ENCODE data around the gene IL17REL.

The IL17REL gene

DNA sequence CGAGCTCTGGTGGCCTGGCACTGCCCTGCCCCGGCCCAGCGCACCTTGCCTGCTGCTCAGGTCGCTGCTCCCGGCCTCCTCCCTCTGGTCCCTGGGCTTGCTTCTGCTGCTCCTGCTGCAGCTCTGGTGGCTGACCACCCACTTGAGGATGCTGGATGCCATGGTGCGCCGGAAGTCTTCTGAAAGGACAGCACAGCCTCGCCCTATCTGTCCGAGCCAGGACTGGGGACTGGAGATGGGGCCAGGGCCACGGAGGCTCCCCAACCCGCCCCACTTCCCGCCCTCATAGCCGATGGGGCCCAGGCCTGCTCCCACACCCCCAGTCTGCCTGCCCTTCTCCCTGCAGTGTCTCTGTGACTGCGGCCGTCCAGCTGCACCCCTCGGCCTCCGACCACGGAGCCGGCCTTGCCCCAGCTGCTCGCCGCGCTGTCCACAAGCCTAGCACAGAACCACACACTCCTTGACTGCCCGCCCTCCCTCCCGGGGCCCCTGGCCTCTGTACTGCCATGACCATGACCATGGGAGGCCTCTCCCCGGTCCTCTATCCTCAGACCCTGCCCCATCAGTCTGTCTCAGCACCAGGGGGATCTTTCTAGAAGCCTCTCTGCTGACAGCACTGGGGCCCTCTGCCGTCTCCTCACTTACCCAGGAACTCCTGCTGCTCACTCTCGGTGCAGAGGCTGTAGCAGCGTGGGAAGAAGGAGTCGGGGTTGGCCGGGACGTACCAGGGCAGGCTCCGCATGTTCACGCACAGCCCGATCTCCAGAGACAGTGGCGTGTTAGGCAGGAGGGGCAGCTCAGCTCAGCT, 32.9 kb upstream of the IL17REL start:
- DNase-seq = no peak

GRCh38 chr22:50044485-50045118, 32.0 kb upstream of the IL17REL start:
- DNase-seq = no peak

GRCh38 chr22:50041361-50042065, 28.9 kb upstream of the IL17REL start:
- no peak for DNase-seq

DNA sequence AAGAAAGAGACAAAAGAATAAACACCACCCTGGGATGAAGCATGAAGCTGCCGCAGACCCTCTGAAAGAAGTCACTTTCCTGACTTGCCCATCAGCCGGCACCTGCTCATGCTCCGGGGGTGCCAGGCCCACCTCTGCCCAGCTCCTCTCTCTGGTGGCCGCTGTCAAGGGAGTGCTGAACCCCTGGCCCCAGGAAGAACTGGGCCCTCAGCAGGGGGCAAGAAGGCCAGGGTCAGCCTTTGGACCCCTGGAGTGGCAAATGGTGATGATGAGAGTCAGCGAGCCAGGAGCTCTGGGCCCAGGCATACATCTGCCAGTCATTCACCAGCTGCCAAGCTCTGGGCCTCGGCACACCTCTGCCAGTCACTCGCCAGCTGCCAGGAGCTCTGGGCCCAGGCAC, 28.2 kb upstream of the IL17REL start:
- no peak for DNase-seq

DNA sequence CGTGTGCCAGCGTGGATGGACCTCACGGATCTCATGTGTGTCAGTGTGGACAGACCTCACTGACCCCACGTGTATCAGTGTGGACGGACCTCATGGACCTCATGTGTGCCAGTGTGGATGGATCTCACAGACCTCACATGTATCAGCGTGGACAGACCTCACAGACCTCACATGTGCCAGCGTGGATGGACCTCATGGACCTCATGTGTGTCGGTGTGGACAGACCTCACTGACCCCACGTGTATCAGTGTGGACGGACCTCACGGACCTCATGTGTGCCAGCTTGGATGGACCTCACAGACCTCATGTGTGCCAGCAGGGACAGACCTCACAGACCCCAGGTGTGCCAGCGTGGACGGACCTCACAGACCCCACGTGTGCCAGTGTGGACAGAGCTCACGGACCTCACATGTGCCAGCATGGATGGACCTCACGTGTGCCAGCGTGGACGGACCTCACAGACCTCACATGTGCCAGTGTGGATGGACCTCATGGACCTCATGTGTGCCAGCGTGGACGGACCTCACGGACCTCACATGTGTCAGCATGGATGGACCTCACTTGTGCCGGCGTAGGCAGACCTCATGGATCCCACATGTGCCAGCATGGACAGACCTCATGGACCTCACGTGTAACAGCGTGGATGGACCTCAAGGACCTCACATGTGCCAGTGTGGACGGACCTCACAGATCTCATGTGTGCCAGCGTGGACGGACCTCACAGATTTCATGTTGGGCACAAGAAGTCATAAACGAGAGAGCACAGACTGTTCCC, 27.3 kb upstream of the IL17REL start:
- DNase-seq = no peak

- no peak for DNase-seq
Measured at GRCh38 chr22:50035976-50036724, 23.6 kb upstream of the IL17REL start.

GRCh38 chr22:50035131-50035881, 22.7 kb upstream of the IL17REL start:
- DNase-seq = no peak

DNA sequence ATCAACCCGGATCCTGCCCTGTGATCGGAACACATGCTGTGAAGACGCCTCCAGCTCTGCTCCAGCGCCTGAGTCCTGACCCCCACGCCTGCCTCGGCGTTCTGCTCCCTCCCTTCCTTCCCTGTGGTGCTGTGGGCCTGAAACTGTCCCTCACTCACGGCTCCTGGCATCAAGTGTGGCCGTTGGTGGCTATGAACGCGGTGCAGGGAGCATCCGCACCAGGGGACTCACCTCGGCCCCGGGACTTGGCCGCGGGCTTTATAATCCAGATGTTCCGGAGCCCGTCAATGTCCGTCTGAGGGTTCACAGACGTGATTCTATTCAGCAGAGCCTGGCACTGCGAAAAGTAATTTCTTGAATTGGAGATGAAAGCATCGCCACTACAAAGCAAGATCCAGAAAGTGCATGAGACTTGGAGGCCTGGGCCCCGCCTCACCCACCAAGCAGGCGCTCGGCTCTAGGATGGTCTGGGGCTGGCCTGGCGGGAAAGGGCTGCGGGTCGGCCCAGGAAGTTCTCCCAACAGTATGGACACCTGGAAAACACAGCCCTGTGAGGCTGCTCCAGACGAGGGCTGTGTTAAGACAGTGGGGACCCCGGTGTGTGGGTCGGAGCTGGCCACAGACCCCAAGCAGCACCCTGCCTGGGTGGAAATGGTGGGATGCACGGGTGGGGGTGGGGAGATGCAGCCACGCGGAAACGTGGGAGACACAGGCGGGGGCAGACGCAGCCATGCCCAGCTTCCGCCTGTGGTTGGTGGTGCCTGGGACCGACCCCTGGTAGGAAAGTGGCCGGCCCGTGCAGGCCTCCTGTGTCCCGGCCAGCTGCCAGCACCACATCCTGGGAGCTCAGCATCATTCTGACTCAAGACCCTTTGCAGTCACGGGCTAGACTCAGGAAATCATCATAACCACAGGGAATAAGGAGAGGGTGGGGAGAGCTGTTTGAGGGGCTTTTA, 21.8 kb upstream of the IL17REL start:
- DNase-seq = no peak

- DNase-seq = no peak
Measured at GRCh38 chr22:50032941-50033601, 20.5 kb upstream of the IL17REL start.

- DNase-seq = no peak
Measured at GRCh38 chr22:50032109-50032871, 19.7 kb upstream of the IL17REL start.

DNA sequence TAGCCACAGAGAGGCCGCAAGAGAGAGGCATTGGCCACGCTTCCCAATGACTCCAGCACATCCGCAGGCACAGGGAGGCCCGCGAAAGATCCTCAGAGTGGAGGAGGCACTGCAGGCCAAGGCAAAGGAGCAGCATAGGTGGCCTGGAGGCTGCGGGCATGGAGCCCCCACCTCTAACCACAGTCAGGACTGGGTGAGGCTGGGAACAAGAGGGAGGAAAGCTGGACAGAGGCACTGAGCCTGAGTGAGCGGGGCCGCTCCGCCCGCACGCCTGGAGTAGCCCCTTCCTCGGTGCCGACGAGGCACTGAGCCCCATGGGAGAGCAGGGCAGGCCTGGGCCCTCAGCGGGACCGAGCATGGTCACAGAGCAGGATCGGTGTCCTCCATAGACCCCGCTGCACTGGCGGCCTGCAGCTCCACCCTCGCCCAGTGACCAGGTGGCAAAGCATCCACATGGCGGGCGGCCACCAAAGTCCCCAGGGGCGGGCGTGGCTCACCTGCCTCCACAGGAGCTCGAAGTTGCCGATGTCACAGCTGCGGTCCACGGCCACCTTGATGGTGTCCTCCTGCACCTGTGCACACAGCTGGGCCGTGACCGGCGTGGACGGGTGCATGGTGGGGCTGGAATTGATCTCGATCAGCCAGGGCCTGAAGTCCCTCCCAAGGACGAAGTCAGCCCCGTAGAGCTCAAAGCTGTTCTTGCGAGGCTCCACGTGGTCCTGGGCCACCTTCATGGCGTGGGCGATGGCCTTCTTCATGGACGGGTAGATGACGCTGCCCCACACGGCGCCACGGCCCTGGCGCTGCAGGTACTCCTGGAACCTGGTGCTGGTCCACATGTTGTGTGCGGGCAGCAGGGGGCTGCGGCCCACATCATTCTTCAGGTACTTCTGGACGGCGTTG, 18.9 kb upstream of the IL17REL start:
- DNase-seq = no peak

GRCh38 chr22:50030297-50031188, 18.0 kb upstream of the IL17REL start:
- peak; percentile 12 for DNase-seq

GRCh38 chr22:50027639-50028537, 15.3 kb upstream of the IL17REL start:
- no peak for DNase-seq

DNA sequence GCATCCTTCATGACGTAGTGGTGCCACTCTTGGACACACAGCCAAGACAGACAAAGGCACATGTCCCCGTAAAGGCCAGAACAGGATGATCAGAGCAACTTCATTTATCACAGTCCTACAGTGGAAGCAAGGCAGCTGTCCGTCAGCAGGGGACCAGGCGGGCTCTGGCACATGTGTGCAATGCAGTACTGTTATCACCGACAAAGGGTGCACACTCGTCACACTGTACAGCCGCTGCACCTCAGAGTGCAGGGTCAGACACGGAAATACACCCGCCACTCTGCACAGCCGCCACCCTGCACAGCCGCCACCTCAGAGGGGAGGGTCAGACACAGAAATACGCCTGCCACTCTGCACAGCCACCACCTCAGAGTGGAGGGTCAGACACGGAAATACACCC, 13.4 kb upstream of the IL17REL start:
- no peak for DNase-seq

GRCh38 chr22:50022171-50022819, 9.7 kb upstream of the IL17REL start:
- DNase-seq = no peak

Measured in NK-92 treated with Interleukin-12 subunit alpha and Interleukin-12 subunit beta, amount 100 ng/mL, for 24 hours (cell line).